GM19455 (cell line): ENCODE data around the gene SAGE1.
"Not testable (repeated sequence)": the region's sequence is repeated elsewhere in the genome, so short reads cannot be mapped to it uniquely, and the experiment has no call there.

Experiments used
- ATAC-seq: cut with Tn5 transposase; IDR thresholded peaks from one replicate; pipeline ENCODE4 v1.9.1; 2021; ENCODE audit not compliant: unreplicated experiment

Gene SAGE1, protein sequence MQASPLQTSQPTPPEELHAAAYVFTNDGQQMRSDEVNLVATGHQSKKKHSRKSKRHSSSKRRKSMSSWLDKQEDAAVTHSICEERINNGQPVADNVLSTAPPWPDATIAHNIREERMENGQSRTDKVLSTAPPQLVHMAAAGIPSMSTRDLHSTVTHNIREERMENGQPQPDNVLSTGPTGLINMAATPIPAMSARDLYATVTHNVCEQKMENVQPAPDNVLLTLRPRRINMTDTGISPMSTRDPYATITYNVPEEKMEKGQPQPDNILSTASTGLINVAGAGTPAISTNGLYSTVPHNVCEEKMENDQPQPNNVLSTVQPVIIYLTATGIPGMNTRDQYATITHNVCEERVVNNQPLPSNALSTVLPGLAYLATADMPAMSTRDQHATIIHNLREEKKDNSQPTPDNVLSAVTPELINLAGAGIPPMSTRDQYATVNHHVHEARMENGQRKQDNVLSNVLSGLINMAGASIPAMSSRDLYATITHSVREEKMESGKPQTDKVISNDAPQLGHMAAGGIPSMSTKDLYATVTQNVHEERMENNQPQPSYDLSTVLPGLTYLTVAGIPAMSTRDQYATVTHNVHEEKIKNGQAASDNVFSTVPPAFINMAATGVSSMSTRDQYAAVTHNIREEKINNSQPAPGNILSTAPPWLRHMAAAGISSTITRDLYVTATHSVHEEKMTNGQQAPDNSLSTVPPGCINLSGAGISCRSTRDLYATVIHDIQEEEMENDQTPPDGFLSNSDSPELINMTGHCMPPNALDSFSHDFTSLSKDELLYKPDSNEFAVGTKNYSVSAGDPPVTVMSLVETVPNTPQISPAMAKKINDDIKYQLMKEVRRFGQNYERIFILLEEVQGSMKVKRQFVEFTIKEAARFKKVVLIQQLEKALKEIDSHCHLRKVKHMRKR

GRCh38 chrX:135893294-135893817 is at the start of gene SAGE1, which contains the start of gene CT45A10:
TSS of gene SAGE1 (plus strand) at chrX:135893716. CDS start at chrX:135896243, 2,527 bp downstream.
TSS of gene CT45A10 (minus strand) at chrX:135893444. CDS start at chrX:135885344, 8,100 bp downstream.
- no peak for ATAC-seq

- ATAC-seq, result not testable (repeated sequence)
Observed at GRCh38 chrX:135854438-135854837, 39.1 kb upstream of the SAGE1 start, which contains the start of gene CT45A8. TSS of gene CT45A8 (minus strand) at chrX:135854538. CDS start at chrX:135850783, 3,755 bp downstream.

DNA sequence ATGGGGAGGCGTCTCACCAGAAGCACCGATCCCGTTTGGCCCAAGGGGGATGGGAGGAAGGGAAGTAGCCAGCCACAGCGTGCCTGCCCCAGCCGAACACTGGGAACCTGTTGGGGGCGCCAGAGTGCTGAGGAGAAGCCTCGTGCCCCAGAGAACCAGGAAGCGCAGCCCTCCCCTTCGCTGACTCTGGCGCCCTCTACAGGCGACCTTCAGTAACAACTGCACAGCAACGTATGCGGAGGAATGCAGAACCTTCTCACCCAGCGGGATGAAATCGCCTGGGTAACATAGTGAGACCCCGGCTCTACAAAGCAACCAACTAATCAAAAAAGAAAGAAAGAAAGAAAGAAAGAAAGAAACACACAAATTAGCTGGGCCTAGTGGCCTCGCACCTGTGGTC is 21.8 kb upstream of the SAGE1 start, which contains the start of gene CT45A9:
Gene CT45A9 (minus strand): TSS at position 101 of the 400 bp plus-strand sequence. CDS start 3,751 bp downstream, outside the sequence.
- ATAC-seq, result not testable (repeated sequence)

DNA sequence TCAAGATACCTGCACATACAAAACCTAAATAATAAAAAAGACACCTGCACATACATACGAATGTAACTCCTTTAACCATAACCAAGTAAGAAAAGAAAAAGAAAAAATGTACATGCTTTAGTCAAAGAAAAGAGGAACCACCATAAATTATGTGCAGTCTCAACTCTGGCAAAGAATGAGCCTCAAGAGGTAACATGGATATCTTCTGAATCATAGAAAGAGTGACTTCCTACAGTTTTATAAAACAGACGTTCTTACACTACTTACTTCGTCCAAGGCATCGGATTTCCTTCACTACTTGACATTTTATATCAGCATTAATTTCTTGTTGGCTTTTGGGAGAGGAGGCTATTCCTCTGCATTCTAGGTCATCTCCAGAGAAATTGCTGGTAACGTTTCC is 10.8 kb upstream of the SAGE1 start:
- not testable (repeated sequence) for ATAC-seq

GRCh38 chrX:135888230-135888629 is 5.3 kb upstream of the SAGE1 start:
- ATAC-seq, result not testable (repeated sequence)

- not testable (repeated sequence) for ATAC-seq
Observed at GRCh38 chrX:135888976-135889375, 4.5 kb upstream of the SAGE1 start.

GRCh38 chrX:135890087-135890585 is 3.4 kb upstream of the SAGE1 start:
- ATAC-seq, result no peak

DNA sequence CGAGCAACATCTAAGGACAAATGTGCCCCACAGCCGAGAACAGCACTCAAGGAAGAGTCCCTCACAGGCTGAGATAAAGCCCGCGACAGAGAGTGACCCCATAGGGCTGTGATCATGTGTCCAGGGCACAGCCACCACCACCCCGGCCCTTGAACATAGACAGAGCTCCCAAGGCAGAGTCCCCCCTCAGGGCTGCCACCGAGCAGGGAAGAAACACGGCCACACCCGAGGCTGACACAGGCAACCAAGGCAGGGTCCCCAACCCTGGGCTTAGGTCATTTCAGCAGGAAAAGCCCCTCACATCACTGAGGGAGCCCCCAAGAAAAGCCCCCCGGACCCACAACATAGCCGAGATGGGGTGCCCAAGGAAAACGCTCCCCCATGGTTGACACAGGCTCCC is 735 bp upstream of the SAGE1 start:
- ATAC-seq, result no peak

DNA sequence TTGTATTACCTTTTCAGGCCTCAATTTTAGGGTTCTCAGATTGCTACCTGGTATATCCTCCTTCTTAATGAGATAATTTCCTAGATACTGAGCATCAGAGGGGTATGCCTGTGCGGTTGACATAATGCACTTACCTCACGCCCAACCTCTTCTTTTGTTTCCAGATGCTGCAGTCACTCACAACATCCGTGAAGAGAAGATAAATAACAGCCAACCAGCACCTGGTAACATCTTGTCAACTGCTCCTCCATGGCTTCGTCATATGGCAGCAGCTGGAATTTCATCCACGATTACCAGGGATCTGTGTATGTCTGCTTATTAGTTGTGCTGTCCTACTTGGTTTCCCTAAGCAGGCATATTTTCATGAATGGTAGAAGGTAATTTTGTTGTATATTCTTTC is 16.7 kb downstream of the SAGE1 start:
- no peak for ATAC-seq

- ATAC-seq, result no peak
Observed at GRCh38 chrX:135914404-135914803, 20.9 kb downstream of the SAGE1 start.

- ATAC-seq, result not testable (repeated sequence)
Observed at GRCh38 chrX:135920516-135920915, 27.0 kb downstream of the SAGE1 start.

DNA sequence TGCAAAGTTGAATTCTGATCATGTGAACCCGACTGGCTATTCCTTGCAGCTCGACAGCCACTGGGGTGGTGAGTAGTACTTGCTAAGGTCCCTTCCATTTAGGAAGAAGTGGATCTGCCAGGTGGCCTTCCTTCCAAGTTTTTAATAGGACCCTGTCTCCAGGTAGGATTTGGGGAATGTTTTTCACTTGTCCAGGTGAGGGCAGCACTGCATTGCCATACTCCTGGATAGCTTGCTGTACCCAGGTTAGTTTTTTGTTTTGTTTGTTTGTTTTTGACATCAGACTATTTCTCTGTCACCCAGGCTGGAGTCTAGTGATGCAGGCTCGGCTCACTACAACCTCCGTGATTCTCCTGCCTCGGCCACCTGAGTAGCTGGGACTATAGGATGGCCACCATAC is 29.8 kb downstream of the SAGE1 start:
- no peak for ATAC-seq

DNA sequence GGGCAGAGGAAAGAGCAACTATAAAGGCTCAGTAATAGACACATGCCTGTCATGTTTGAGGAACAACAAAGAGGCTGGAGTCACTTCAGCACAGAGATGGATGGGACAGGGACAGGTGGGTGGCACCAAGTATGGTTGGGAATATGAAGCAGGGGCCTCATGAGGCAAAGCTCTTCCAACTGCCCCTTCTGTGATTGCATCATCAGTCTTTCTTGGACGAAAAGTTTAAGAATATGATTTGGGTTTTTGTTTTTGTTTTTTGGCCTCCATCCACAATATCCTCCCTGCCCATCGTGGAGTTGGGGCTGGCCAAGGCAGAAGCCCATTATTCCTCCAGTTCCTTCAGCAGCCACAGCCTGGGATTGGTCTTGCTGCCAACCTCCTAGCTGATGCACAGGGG is 34.4 kb downstream of the SAGE1 start:
- ATAC-seq, result no peak

DNA sequence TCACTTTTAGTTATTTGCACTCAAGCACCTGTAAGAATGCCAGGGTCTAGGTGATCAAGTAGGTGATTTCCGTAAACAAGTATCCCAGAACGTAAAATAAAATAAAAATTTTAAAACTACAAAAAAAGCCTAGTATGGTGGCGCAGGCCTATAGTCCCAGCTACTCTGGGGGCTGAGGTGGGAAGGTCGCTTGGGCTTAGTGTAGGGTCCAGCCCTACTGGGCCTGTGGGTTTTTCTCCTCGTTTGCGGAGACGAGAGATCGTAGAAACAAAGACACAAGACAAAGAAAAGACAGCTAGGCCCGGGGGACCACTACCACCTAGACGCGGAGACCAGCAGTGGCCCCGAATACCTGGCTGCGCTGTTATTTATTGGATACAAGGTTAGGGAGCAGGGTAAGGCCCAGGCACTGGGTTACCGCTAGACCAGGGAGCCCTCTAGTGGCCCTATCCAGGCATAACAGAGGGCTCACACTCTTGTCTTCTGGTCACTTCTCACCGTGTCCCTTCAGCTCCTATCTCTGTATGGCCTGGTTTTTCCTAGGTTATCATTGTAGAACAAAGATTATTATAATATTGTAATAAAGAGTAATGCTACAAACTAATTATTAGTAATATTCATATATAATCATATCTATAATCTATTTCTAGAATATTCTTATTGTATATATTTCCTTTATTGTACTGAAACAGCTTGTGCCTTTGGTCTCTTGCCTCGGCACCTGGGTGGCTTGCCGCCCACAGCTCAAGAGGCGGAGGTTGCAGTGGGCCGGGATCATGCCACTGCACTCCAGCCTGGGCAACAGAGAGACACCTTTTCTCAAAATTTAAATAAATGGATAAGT is 38.4 kb downstream of the SAGE1 start:
- peak; percentile 57 for ATAC-seq

- no peak for ATAC-seq
Observed at GRCh38 chrX:135944486-135944885, 51.0 kb downstream of the SAGE1 start.

GRCh38 chrX:135951291-135951690 is 57.8 kb downstream of the SAGE1 start:
- no peak for ATAC-seq
